Thymus (tissue), 11 donors: Measurements from ENCODE around the gene TMEM87B. TPM values are rescaled to one million over a fixed set of nuclear protein-coding genes. Genes with fewer than 3 reads are reported as not detected.

ENCODE experiments used
- DNase-seq, 9 donors: peaks; one replicate each; pipeline ENCODE4 v3.0.0-alpha.2; 2013; ENCODE audit warnings: low spot score in 9 of 9, low read depth in 6 of 9, missing footprints in 1 of 9
- H3K27ac ChIP-seq, 2 donors: one replicate each; pipeline ENCODE4 v1.5.1; 2013; ENCODE audit warnings: control low read depth in 1 of 2, low read depth in 1 of 2, low read length in 1 of 2, mild to moderate bottlenecking in 1 of 2, moderate library complexity in 1 of 2
- H3K27me3 ChIP-seq, 2 donors: one replicate each; pipeline ENCODE4 v1.5.1; 2013; ENCODE audit warnings: low read length in 1 of 2; ENCODE audit not compliant: control insufficient read depth in 2 of 2, insufficient read depth in 1 of 2
- H3K36me3 ChIP-seq, 2 donors: one replicate each; pipeline ENCODE4 v1.5.1; 2013; ENCODE audit warnings: low read length in 1 of 2, mild to moderate bottlenecking in 1 of 2, moderate library complexity in 1 of 2; ENCODE audit not compliant: control insufficient read depth in 2 of 2, insufficient read depth in 2 of 2
- H3K4me1 ChIP-seq, 2 donors: one replicate each; pipeline ENCODE4 v1.5.1; 2013; ENCODE audit warnings: low read length in 2 of 2; ENCODE audit not compliant: control insufficient read depth in 2 of 2, insufficient read depth in 2 of 2
- H3K4me3 ChIP-seq, 2 donors: one replicate each; pipeline ENCODE4 v1.5.1; 2013; ENCODE audit warnings: low read length in 2 of 2, control low read depth in 1 of 2, mild to moderate bottlenecking in 1 of 2
- H3K9me3 ChIP-seq, 2 donors: one replicate each; pipeline ENCODE4 v1.5.1; 2013; ENCODE audit warnings: low read length in 1 of 2, mild to moderate bottlenecking in 1 of 2; ENCODE audit not compliant: control insufficient read depth in 2 of 2, insufficient read depth in 1 of 2
- WGBS: extraction: QIAGEN DNeasy Blood & Tissue Kit; methylation state at CpG from one replicate; pipeline ENCODE4 v1.1.7; 2013; 5-methylcytosine and 5-hydroxymethylcytosine counted together
- polyA plus RNA-seq: library from polyadenylated mRNA; stranded (reverse); fragments of 200-250 nt; gene quantifications from one replicate; pipeline ENCODE4 v1.2.3, GENCODE V29; 2013
- total RNA-seq: library from RNA; stranded (reverse); fragments of 120-200 nt; gene quantifications from one replicate; pipeline ENCODE4 v1.2.4, GENCODE V29; 2013
- donor health status: healthy.

Gene TMEM87B
- total and polyA plus RNA-seq, 2 donors, result 13.1 to 18.6 TPM

DNA sequence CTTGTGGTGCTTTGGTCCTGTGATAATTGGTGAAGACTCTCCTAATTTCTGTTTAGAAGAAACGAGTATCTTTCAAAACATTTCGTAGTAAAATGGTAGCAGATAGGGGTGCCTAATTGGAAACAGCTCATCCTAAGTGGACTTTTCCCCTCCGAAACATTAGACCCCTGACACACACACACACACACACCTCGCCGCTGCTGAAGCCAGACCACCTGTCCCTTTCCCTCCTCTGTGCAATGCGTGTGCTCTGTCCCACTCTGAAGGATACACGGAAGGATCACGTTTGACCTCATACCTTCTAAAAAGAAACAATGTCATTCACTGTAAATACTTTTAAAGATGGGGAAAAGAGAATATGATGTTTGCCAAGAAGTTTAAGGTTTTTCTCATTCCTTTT lies 36.2 kb upstream of the TMEM87B start:
- H3K4me3 ChIP-seq, result no peak overlapping the region
- H3K9me3 ChIP-seq, result no peaks in the 10 kb centered on the region
- no peak for DNase-seq
- no peak overlapping the region for H3K27ac ChIP-seq
- H3K36me3 ChIP-seq, result no peaks in the 10 kb centered on the region
- 99% methylated on average over 8 of the region's 8 CpGs for WGBS
- H3K4me1 ChIP-seq, result peaks cover 0 to 2% of the 10 kb centered on the region in 2 donors
- no peaks in the 10 kb centered on the region for H3K27me3 ChIP-seq

GRCh38 chr2:112019569-112019982 lies 35.5 kb upstream of the TMEM87B start:
- no peak overlapping the region for H3K27ac ChIP-seq
- no peaks in the 10 kb centered on the region for H3K9me3 ChIP-seq
- H3K4me3 ChIP-seq, result no peak overlapping the region
- no peak for DNase-seq
- H3K36me3 ChIP-seq, result no peaks in the 10 kb centered on the region
- WGBS, result 93% methylated on average over 4 of the region's 4 CpGs
- peaks cover 0 to 2% of the 10 kb centered on the region in 2 donors for H3K4me1 ChIP-seq
- no peaks in the 10 kb centered on the region for H3K27me3 ChIP-seq

DNA sequence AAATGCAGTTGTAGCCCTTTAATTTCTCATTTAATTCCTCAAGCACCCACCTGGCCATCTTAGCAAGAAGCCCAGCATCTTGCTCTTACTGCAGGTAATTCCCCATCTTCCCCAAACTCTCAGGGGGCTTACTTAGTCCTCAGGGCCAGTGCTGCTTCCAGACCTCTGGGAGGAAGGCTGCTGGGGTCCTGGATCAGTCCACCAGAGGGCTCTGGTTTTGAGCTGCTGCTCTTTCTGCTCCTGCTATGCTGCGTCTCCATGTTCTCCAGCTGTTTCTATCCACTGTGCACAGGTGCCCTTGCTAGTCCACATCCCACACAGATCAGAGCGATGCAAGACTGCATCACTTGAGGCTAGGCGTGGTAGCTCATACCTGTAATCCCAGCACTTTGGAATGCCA lies 34.5 kb upstream of the TMEM87B start:
- Histone ChIP-seq H3K27me3 (no peaks in the 10 kb centered on the region), H3K27ac (no peak overlapping the region), H3K36me3 (no peaks in the 10 kb centered on the region), H3K4me1 (peaks cover 0 to 2% of the 10 kb centered on the region in 2 donors), H3K4me3 (no peak overlapping the region), H3K9me3 (no peaks in the 10 kb centered on the region)
- no peak for DNase-seq
- WGBS, result 98% methylated on average over 3 of the region's 3 CpGs

- no peaks in the 10 kb centered on the region for H3K9me3 ChIP-seq
- no peak for DNase-seq
- H3K27ac ChIP-seq, result no peak overlapping the region
- H3K4me3 ChIP-seq, result no peak overlapping the region
- no peaks in the 10 kb centered on the region for H3K27me3 ChIP-seq
- no peaks in the 10 kb centered on the region for H3K36me3 ChIP-seq
- WGBS, result 98% methylated on average over 10 of the region's 10 CpGs
- peaks cover 0 to 2% of the 10 kb centered on the region in 2 donors for H3K4me1 ChIP-seq
These were observed 33.8 kb upstream of the TMEM87B start for GRCh38 chr2:112021290-112021689.

DNA sequence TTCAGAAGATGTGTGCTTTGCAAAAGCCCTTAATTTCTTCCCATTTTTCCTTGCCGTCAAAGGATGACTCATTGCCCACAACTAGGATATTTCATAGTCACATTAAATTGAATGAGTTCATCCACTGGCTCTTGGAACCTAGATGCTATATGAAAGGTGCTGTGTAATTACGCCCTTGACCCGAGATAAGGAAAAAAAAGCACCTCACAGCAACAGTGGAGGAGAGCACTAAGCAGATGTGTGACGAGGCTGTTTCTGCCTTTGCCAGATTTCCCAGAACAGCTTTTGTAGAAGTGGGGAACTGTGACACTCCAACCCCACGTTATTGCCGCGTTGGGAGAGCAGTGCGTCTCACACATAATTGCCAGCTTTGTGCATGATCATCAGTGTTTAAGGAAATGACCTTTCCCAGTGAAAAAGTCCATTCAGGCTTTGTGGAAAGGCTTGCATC lies 33.3 kb upstream of the TMEM87B start:
- 97% methylated on average over 8 of the region's 8 CpGs for WGBS
- H3K27me3 ChIP-seq, result no peaks in the 10 kb centered on the region
- H3K27ac ChIP-seq, result no peak overlapping the region
- no peak for DNase-seq
- no peak overlapping the region for H3K4me3 ChIP-seq
- H3K9me3 ChIP-seq, result no peaks in the 10 kb centered on the region
- no peaks in the 10 kb centered on the region for H3K36me3 ChIP-seq
- H3K4me1 ChIP-seq, result peaks cover 0 to 2% of the 10 kb centered on the region in 2 donors

DNA sequence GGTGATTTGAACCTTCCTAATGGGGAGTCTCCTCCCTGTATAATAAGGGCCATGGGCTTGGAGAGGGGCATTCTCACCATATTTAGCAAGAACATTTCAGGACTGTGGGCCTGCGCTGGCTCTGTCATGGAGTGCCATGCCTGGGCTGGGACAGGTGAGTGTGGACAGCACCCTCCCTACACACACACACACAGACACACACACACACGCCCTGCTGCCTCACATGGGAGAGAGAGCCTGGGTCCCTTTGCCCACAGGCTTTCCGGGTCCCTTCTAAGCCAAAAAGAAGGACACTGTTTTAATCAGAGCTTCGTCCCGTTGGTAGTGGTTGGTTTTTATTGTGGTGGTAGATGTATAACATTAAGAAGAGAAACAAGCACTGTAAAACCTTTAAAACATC lies 31.4 kb upstream of the TMEM87B start:
- H3K4me1 ChIP-seq, result peaks cover 0 to 2% of the 10 kb centered on the region in 2 donors
- no peaks in the 10 kb centered on the region for H3K36me3 ChIP-seq
- H3K27ac ChIP-seq, result no peak overlapping the region
- WGBS, result 95% methylated on average over 5 of the region's 5 CpGs
- H3K9me3 ChIP-seq, result no peaks in the 10 kb centered on the region
- no peak overlapping the region for H3K4me3 ChIP-seq
- H3K27me3 ChIP-seq, result no peaks in the 10 kb centered on the region
- no peak for DNase-seq

DNA sequence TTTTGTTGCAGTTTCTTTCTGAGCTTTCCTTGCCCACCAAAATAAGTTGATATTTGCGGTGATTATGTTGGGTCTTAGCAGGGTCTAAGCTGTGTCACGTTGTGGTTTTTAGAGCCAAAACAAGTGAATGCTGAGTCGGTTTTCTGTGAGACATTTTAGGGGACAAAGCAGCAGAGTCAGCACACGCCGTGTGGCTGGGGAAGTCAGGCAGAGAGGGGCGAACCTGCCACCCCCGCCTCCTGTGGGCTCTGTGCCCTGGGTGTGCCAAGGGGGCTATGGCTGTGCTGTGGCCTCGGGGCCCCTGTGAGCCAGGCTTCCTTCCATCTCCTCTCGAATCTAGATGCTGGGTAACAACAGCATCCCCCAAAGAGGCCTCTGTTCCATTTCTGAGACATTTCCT lies 30.8 kb upstream of the TMEM87B start:
- no peak for DNase-seq
- Histone ChIP-seq H3K4me1 (peaks cover 0 to 2% of the 10 kb centered on the region in 2 donors), H3K27me3 (no peaks in the 10 kb centered on the region), H3K9me3 (no peaks in the 10 kb centered on the region), H3K4me3 (no peak overlapping the region), H3K36me3 (no peaks in the 10 kb centered on the region), H3K27ac (no peak overlapping the region)
- 72% methylated on average over 9 of the region's 9 CpGs for WGBS

DNA sequence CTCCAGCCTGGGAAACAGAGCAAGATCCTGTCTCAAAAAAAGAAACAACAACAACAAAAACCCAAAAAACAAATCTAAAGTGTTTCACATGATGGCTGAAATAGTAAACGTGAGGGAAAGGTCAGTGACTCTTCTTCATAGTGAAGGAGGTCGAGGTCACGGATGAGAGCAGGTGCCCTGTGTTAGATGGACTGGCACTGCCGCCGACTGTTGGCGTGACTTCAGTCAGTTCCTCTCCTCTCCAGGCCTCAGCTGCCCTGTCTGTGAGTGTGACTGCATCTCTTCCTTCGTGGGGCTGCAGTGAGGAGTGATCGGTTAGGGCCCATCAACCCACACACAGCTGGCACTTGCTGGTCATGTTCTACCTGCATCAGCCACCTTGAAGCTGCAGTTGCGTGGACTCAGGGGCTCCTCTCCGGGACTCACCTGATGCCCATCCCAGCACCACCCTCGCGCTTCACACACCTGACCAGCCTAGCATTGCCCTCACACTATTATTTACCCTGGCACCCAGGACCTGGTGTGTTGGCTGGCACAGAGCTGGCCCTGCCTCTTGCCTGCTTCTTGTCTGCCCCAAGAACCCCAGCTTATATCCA lies 30.1 kb upstream of the TMEM87B start:
- DNase-seq, result no peak
- Histone ChIP-seq H3K27ac (no peak overlapping the region), H3K27me3 (no peaks in the 10 kb centered on the region), H3K4me3 (no peak overlapping the region), H3K4me1 (peaks cover 0 to 2% of the 10 kb centered on the region in 2 donors), H3K9me3 (no peaks in the 10 kb centered on the region), H3K36me3 (no peaks in the 10 kb centered on the region)
- 94% methylated on average over 12 of the region's 12 CpGs for WGBS

- Histone ChIP-seq H3K27me3 (no peaks in the 10 kb centered on the region), H3K36me3 (no peaks in the 10 kb centered on the region), H3K4me3 (no peak overlapping the region), H3K4me1 (peaks cover 0 to 2% of the 10 kb centered on the region in 2 donors), H3K27ac (no peak overlapping the region), H3K9me3 (no peaks in the 10 kb centered on the region)
- 96% methylated on average over 8 of the region's 8 CpGs for WGBS
- no peak for DNase-seq
These were observed 28.6 kb upstream of the TMEM87B start for GRCh38 chr2:112026509-112026908.
